HepG2 (cell line): ENCODE measurements around the gene HLA-DRB1.

Experiments used
- CBX2 ChIP-seq, 2 experiments: fragments of 200-600 bp in 1 of 2; sonication (generic); formaldehyde crosslinking in 1 of 2; IDR thresholded peaks; 2 replicates each; pipeline versions ENCODE4 v1.7.0 to v1.8.1; 2018 to 2022; ENCODE audit warnings: low read depth in 2 of 2, low read length in 1 of 2, mild to moderate bottlenecking in 1 of 2, missing genetic modification reagents in 1 of 2
- CBX5 ChIP-seq: sonication (generic); formaldehyde crosslinking; IDR thresholded peaks from 2 replicates; pipeline ENCODE4 v1.4.0; 2020; ENCODE audit warnings: missing genetic modification reagents, borderline replicate concordance
- CTCF ChIP-seq: sonication (generic); formaldehyde crosslinking; IDR thresholded peaks from 2 replicates; pipeline ENCODE4 v1.5.0; 2020; ENCODE audit warnings: mild to moderate bottlenecking, missing genetic modification reagents, moderate library complexity
- HDAC6 ChIP-seq: fragments of 200-600 bp; sonication (generic); IDR thresholded peaks from 2 replicates; pipeline ENCODE4 v1.7.0; 2017; ENCODE audit warnings: mild to moderate bottlenecking, antibody characterized with exemption, low read length, low read depth
- HNRNPUL1 ChIP-seq: fragments of 200-400 bp; formaldehyde crosslinking; IDR thresholded peaks from 2 replicates; pipeline ENCODE4 v1.6.1; 2017; ENCODE audit warnings: low read depth, mild to moderate bottlenecking, low read length, moderate library complexity
- POLR2A ChIP-seq, 2 experiments: IDR thresholded peaks; 2 replicates each; pipeline ENCODE4 v1.6.1; 2011; ENCODE audit warnings: low read depth in 2 of 2, low read length in 2 of 2, mild to moderate bottlenecking in 1 of 2, moderate library complexity in 1 of 2; ENCODE audit not compliant: insufficient read depth in 1 of 2
- POLR2AphosphoS5 ChIP-seq: IDR thresholded peaks from 2 replicates; pipeline ENCODE4 v1.6.1; 2012; ENCODE audit warnings: low read depth, low read length
- REST ChIP-seq, 2 experiments: IDR thresholded peaks; 2 replicates each; pipeline ENCODE4 v1.6.1; 2011 to 2012; ENCODE audit warnings: low read length in 2 of 2, borderline replicate concordance in 1 of 2, low read depth in 1 of 2, mild to moderate bottlenecking in 1 of 2, moderate library complexity in 1 of 2
- ZBTB4 ChIP-seq: sonication (generic); formaldehyde crosslinking; IDR thresholded peaks from 2 replicates; pipeline ENCODE4 v1.4.0; 2020; ENCODE audit warnings: missing genetic modification reagents, mild to moderate bottlenecking, borderline replicate concordance
- ZHX1 ChIP-seq: sonication (generic); formaldehyde crosslinking; IDR thresholded peaks from 2 replicates; pipeline ENCODE4 v1.8.1; 2022; ENCODE audit warnings: low read depth, mild to moderate bottlenecking, missing genetic modification reagents
- ZNF407 ChIP-seq: sonication (generic); formaldehyde crosslinking; IDR thresholded peaks from one replicate; pipeline ENCODE4 v1.5.1; 2020; ENCODE audit warnings: mild to moderate bottlenecking, missing genetic modification reagents; ENCODE audit errors: not compliant biosample characterization
- ZNF572 ChIP-seq: sonication (generic); formaldehyde crosslinking; IDR thresholded peaks from 2 replicates; pipeline ENCODE4 v1.5.1; 2020; ENCODE audit warnings: mild to moderate bottlenecking, missing genetic modification reagents

- no peak for TF ChIP-seq CBX5 (CRISPR knock-in tag)
- no peak for TF ChIP-seq CBX2 (IDR thresholded peaks at IDR 0.05; ENCODE audit: low read depth, low read length)
- no peak for TF ChIP-seq CBX2 (CRISPR knock-in tag; IDR thresholded peaks at IDR 0.05; ENCODE audit: low read depth)
- no peak for TF ChIP-seq ZNF407 (CRISPR knock-in tag)
- no peak for TF ChIP-seq HNRNPUL1
- TF ChIP-seq CTCF (CRISPR knock-in tag), result peak; percentile 58
- no peak for TF ChIP-seq REST (IDR thresholded peaks at IDR 0.05; ENCODE audit: borderline replicate concordance in 1 of 2, low read depth in 1 of 2, low read length in 2 of 2)
- no peak for TF ChIP-seq ZHX1 (CRISPR knock-in tag)
- TF ChIP-seq POLR2A (IDR thresholded peaks at IDR 0.05; ENCODE audit: insufficient read depth in 1 of 2, low read depth in 2 of 2, low read length in 2 of 2), result no peak
- TF ChIP-seq ZBTB4 (CRISPR knock-in tag), result no peak
- TF ChIP-seq ZNF572 (CRISPR knock-in tag), result no peak
- TF ChIP-seq HDAC6, result no peak
- no peak for TF ChIP-seq POLR2AphosphoS5
Observed at GRCh38 chr6:32622545-32623401, 33.1 kb upstream of the HLA-DRB1 start.
